H1 (cell line): ENCODE measurements around the gene GLOD4. TPM values are rescaled to one million over a fixed set of nuclear protein-coding genes. Genes with fewer than 3 reads are reported as not detected.

ENCODE experiments used
- CTCF ChIA-PET: fragments of 300-600 bp; sonication (Branson Sonifier 250); formaldehyde crosslinking; loops from one replicate; lab custom pipeline; 2021; ENCODE audit not compliant: partially characterized antibody; lab: Charles Lee
- POLR2A ChIA-PET: fragments of 300-600 bp; sonication (Branson Sonifier 250); formaldehyde crosslinking; loops from one replicate; lab custom pipeline; 2021; ENCODE audit warnings: inconsistent platforms; ENCODE audit not compliant: partially characterized antibody; lab: Charles Lee
- DNase-seq, 2 experiments: peaks; one replicate each; pipeline versions ENCODE4 v3.0.0 to v3.0.0-alpha.2; 2010 to 2022; ENCODE audit warnings: low spot score in 2 of 2, low read depth in 1 of 2, mixed read lengths in 1 of 2
- FAIRE-seq: peaks from 2 replicates; lab custom pipeline; 2011; peaks lifted over from hg19 to GRCh38; lab: Jason Lieb, UNC
- H2AFZ ChIP-seq: 2 replicates; pipeline ENCODE4 v1.8.1; 2012; ENCODE audit warnings: low read length, inconsistent platforms
- H2AK5ac ChIP-seq: 2 replicates; pipeline ENCODE4 v1.6.1; 2013; ENCODE audit warnings: low read depth, low read length
- H2BK120ac ChIP-seq: replicated peaks from 2 replicates; pipeline ENCODE3; 2013; ENCODE audit warnings: low read depth, low read length, inconsistent platforms
- H2BK12ac ChIP-seq: 2 replicates; pipeline ENCODE4 v1.6.1; 2013; ENCODE audit warnings: low read depth, low read length
- H2BK15ac ChIP-seq: 2 replicates; pipeline ENCODE4 v1.6.1; 2013; ENCODE audit warnings: low read length
- H2BK20ac ChIP-seq: 2 replicates; pipeline ENCODE4 v1.6.1; 2013; ENCODE audit warnings: low read length
- H2BK5ac ChIP-seq: 2 replicates; pipeline ENCODE4 v1.6.1; 2013; ENCODE audit warnings: low read depth, low read length
- H3K14ac ChIP-seq: 2 replicates; pipeline ENCODE4 v1.6.1; 2013; ENCODE audit warnings: inconsistent platforms; ENCODE audit not compliant: insufficient read length
- H3K18ac ChIP-seq: 2 replicates; pipeline ENCODE4 v1.6.1; 2013; ENCODE audit warnings: low read length; ENCODE audit errors: extremely low read depth
- H3K23ac ChIP-seq: 2 replicates; pipeline ENCODE4 v1.6.1; 2013; ENCODE audit warnings: inconsistent platforms; ENCODE audit not compliant: insufficient read length
- H3K23me2 ChIP-seq: 2 replicates; pipeline ENCODE4 v1.6.1; 2013; ENCODE audit warnings: low read depth, low read length
- H3K27ac ChIP-seq: 2 replicates; pipeline ENCODE4 v1.6.1; 2011; ENCODE audit warnings: low read depth, low read length, inconsistent platforms
- H3K27me3 ChIP-seq, 4 experiments: replicated peaks in 1 of 4; 1 replicate in 1 of 4; 2 replicates in 3 of 4; pipeline versions ENCODE4 v1.6.1 to v1.8.1; 2011 to 2013; ENCODE audit warnings: low read length in 3 of 4, mild to moderate bottlenecking in 3 of 4, inconsistent platforms in 2 of 4, mixed read lengths in 2 of 4, moderate library complexity in 1 of 4; ENCODE audit not compliant: control insufficient read depth in 3 of 4, insufficient read depth in 3 of 4; ENCODE audit errors: extremely low read depth in 1 of 4
- H3K36me3 ChIP-seq, 4 experiments: 2 replicates each; pipeline versions ENCODE4 v1.6.1 to v1.8.1; 2011 to 2013; ENCODE audit warnings: mild to moderate bottlenecking in 4 of 4, low read length in 3 of 4, moderate library complexity in 2 of 4, control low read depth in 1 of 4, inconsistent platforms in 1 of 4; ENCODE audit not compliant: insufficient read depth in 4 of 4, control insufficient read depth in 2 of 4
- H3K4ac ChIP-seq: replicated peaks from 2 replicates; pipeline ENCODE3; 2013; ENCODE audit warnings: low read length, low read depth, mixed read lengths, inconsistent platforms; ENCODE audit not compliant: insufficient read length
- H3K4me1 ChIP-seq, 4 experiments: replicated peaks in 1 of 4; 1 replicate in 1 of 4; 2 replicates in 3 of 4; pipeline versions ENCODE4 v1.6.1 to v1.8.1; 2011 to 2013; ENCODE audit warnings: low read length in 3 of 4, inconsistent platforms in 2 of 4, mixed read lengths in 1 of 4; ENCODE audit not compliant: insufficient read depth in 4 of 4, control insufficient read depth in 3 of 4
- H3K4me2 ChIP-seq, 2 experiments: 2 replicates each; pipeline versions ENCODE4 v1.6.1 to v1.8.1; 2011 to 2013; ENCODE audit warnings: low read depth in 2 of 2, low read length in 2 of 2, control low read depth in 1 of 2, inconsistent platforms in 1 of 2, mild to moderate bottlenecking in 1 of 2; ENCODE audit not compliant: insufficient read depth in 1 of 2
- H3K4me3 ChIP-seq, 4 experiments: fragments of 200-600, 300-600 bp in 1 of 4; sonication (generic), shearing (Covaris generic), sonication (Bioruptor Twin) in 1 of 4; 2 replicates each; pipeline versions ENCODE4 v1.5.1 to v1.8.1; 2011 to 2016; ENCODE audit warnings: low read length in 4 of 4, low read depth in 3 of 4, control low read depth in 2 of 4, inconsistent platforms in 2 of 4, mild to moderate bottlenecking in 2 of 4, mixed read lengths in 1 of 4, moderate library complexity in 1 of 4; ENCODE audit not compliant: insufficient read depth in 2 of 4; ENCODE audit errors: extremely low read depth in 1 of 4
- H3K56ac ChIP-seq: replicated peaks from 2 replicates; pipeline ENCODE3; 2013; ENCODE audit warnings: low read depth, mild to moderate bottlenecking, mixed read lengths, low read length, inconsistent platforms; ENCODE audit not compliant: insufficient read length
- H3K79me1 ChIP-seq: 2 replicates; pipeline ENCODE4 v1.6.1; 2013; ENCODE audit warnings: low read depth, low read length, control low read depth
- H3K79me2 ChIP-seq, 2 experiments: 2 replicates each; pipeline versions ENCODE4 v1.6.1 to v1.8.1; 2012 to 2013; ENCODE audit warnings: low read length in 2 of 2, mild to moderate bottlenecking in 2 of 2, inconsistent platforms in 1 of 2; ENCODE audit not compliant: insufficient read depth in 2 of 2, control insufficient read depth in 1 of 2
- H3K9ac ChIP-seq, 4 experiments: replicated peaks in 1 of 4; 1 replicate in 1 of 4; 2 replicates in 3 of 4; pipeline versions ENCODE4 v1.6.1 to v1.8.1; 2011 to 2013; ENCODE audit warnings: low read depth in 3 of 4, low read length in 3 of 4, control low read depth in 2 of 4, mild to moderate bottlenecking in 2 of 4, moderate library complexity in 2 of 4, inconsistent platforms in 1 of 4; ENCODE audit errors: extremely low read depth in 1 of 4
- H3K9me3 ChIP-seq, 2 experiments: 2 replicates each; pipeline versions ENCODE4 v1.6.1 to v1.8.1; 2012 to 2013; ENCODE audit warnings: mild to moderate bottlenecking in 2 of 2, moderate library complexity in 2 of 2, control low read depth in 1 of 2, inconsistent platforms in 1 of 2, low read depth in 1 of 2, low read length in 1 of 2, mixed read lengths in 1 of 2; ENCODE audit not compliant: insufficient read depth in 2 of 2
- H4K20me1 ChIP-seq, 2 experiments: replicated peaks in 1 of 2; 2 replicates each; pipeline versions ENCODE3 to v1.8.1; 2011 to 2013; ENCODE audit warnings: inconsistent platforms in 2 of 2, low read length in 2 of 2, mild to moderate bottlenecking in 1 of 2; ENCODE audit not compliant: insufficient read depth in 2 of 2, control insufficient read depth in 1 of 2
- H4K5ac ChIP-seq: 2 replicates; pipeline ENCODE4 v1.6.1; 2013; ENCODE audit warnings: low read length, low read depth, mixed read lengths, inconsistent platforms; ENCODE audit not compliant: insufficient read length
- H4K8ac ChIP-seq: 2 replicates; pipeline ENCODE4 v1.8.0; 2013; ENCODE audit warnings: mild to moderate bottlenecking, moderate library complexity, low read length, inconsistent platforms; ENCODE audit not compliant: insufficient read depth; ENCODE audit errors: extremely low read depth
- H4K91ac ChIP-seq: replicated peaks from 2 replicates; pipeline ENCODE3; 2013; ENCODE audit warnings: low read length, mixed read lengths, inconsistent platforms; ENCODE audit not compliant: insufficient read length
- BACH1 ChIP-seq: IDR thresholded peaks from 2 replicates; pipeline ENCODE4 v1.6.1; 2012; ENCODE audit warnings: low read length, improper control_type of control experiment
- BCL11A ChIP-seq, 2 experiments: IDR thresholded peaks; one replicate each; pipeline ENCODE4 v1.6.1; 2011; ENCODE audit warnings: low read depth in 2 of 2, low read length in 2 of 2, mild to moderate bottlenecking in 2 of 2
- BRCA1 ChIP-seq: IDR thresholded peaks from 2 replicates; pipeline ENCODE4 v1.6.1; 2012; ENCODE audit warnings: low read depth, low read length, improper control_type of control experiment
- MAFK ChIP-seq: IDR thresholded peaks from 2 replicates; pipeline ENCODE4 v1.6.1; 2012; ENCODE audit warnings: low read depth, mild to moderate bottlenecking, improper control_type of control experiment, low read length
- TEAD4 ChIP-seq: IDR thresholded peaks from 2 replicates; pipeline ENCODE4 v1.6.1; 2012; ENCODE audit warnings: low read depth, low read length, inconsistent platforms, mixed read lengths
- YY1 ChIP-seq: IDR thresholded peaks from 2 replicates; pipeline ENCODE4 v1.6.1; 2011; ENCODE audit warnings: low read depth, mild to moderate bottlenecking, low read length
- ZNF274 ChIP-seq: IDR thresholded peaks from 2 replicates; pipeline ENCODE4 v1.7.0; 2012; ENCODE audit warnings: low read length, borderline replicate concordance; ENCODE audit errors: extremely low read depth
- WGBS, 2 experiments: shearing (Covaris generic) in 1 of 2; methylation state at CpG; one replicate each; pipeline versions ENCODE4 v1.1.6 to v1.1.7; 2013 to 2015; ENCODE audit warnings: low lambda C conversion rate in 2 of 2, mixed read lengths in 2 of 2, inconsistent platforms in 1 of 2, low coverage in 1 of 2, missing lambda C conversion rate in 1 of 2; ENCODE audit not compliant: insufficient replicate concordance in 2 of 2, insufficient coverage in 1 of 2, insufficient read length in 1 of 2; ENCODE audit errors: extremely low coverage in 1 of 2, missing lambda C conversion rate in 1 of 2; 5-methylcytosine and 5-hydroxymethylcytosine counted together
- polyA plus RNA-seq, 7 experiments: library from polyadenylated mRNA; depleted of rRNA in 3 of 7; stranded (reverse) in 5 of 7; unstranded in 2 of 7; fragments of >200 nt in 5 of 7; fragments of 200-250 nt in 2 of 7; gene quantifications; 1 replicate in 5 of 7; 2 replicates in 1 of 7; 4 replicates in 1 of 7; pipeline versions ENCODE4 v1.2.1 to v1.2.3, GENCODE V29; 2011 to 2013; ENCODE audit warnings: missing spikeins in 2 of 7, mixed read lengths in 2 of 7
- total RNA-seq: library from RNA; stranded (reverse); fragmentation: NEBNext Ultra II Directional; extraction: Animal tissue kit (Norgen Biotek cat#: 25700); gene quantifications from 2 replicates; pipeline ENCODE4 v1.2.1, GENCODE V29; 2021

The GLOD4 gene
- total and polyA plus RNA-seq, 2 of the 8 experiments (the other 6 are each of a cell fraction or from before 2014, with no cell fraction given): 36.8 to 81.3 TPM

DNA sequence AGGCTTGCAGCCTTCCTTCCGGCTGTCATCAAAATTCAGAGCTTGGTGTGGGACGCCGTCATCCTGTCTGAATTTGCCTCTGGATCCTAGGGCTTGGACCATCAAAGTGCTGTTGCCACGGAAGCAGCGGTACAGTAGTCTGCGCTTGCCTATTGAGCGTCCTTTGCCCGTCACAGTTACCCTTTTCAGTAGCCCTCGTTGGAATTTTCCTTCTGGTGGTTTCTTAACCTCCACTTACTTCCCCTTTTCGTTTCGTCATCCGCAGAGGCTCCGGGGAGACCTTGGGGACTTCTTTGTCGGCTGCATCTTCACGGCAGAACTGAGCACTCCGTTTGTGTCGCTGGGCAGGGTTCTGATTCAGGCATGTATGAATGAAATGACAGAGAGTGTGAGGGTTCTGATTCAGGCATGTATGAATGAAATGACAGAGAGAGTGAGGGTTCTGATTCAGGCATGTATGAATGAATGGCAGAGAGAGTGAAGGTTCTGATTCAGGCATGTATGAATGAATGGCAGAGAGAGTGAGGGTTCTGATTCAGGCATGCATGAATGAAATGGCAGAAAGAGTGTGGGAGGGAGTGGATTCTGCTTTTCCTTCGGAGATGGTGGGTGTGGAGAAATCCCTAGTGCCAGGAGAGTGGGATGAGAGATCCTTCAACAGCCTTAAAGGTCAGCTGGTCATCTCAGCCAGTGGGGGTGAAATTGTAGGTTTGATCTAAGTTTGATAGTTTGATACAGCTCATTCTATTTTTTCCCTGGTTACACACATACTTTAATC is 41.7 kb downstream of the GLOD4 start:
- no peak overlapping the region for H2AK5ac ChIP-seq
- no peaks in the 10 kb centered on the region; the same call in 1 of the 2 replicates for H3K23me2 ChIP-seq
- no peak overlapping the region for H3K4me2 ChIP-seq
- H4K20me1 ChIP-seq: peaks cover 5 to 29% of the 10 kb centered on the region in 2 experiments
- WGBS, 2 experiments: 95% methylated on average over 18 of the region's 18 CpGs; no CpG with 5 or more reads in 1 of the 2 experiments
- no peak overlapping the region for H2BK5ac ChIP-seq
- no peak overlapping the region for H3K27ac ChIP-seq
- no peaks in the 10 kb centered on the region for H3K9me3 ChIP-seq
- DNase-seq (no peak), FAIRE-seq (no peak)
- H3K79me2 ChIP-seq: peaks cover 0 to 6% of the 10 kb centered on the region in 2 experiments; a peak in 2 of 4 replicates
- POLR2A ChIA-PET: interaction anchor here (1.1 to 9.7 kb wide), 4 partner anchors 11 to 365 kb away, joined by 3 to 44 read pairs (median 4); partner anchors contain the start of gene GEMIN4
- no peak overlapping the region for H3K9ac ChIP-seq
- TF ChIP-seq MAFK (no peak), YY1 (no peak), BCL11A (IDR thresholded peaks at IDR 0.05; ENCODE audit: low read depth in 2 of 2, low read length in 2 of 2) (no peak), ZNF274 (no peak), BACH1 (no peak), BRCA1 (no peak), TEAD4 (no peak)
- no peak overlapping the region for H2AFZ ChIP-seq
- H4K91ac ChIP-seq: no peak overlapping the region
- no peak overlapping the region for H2BK15ac ChIP-seq
- H3K4me3 ChIP-seq: no peak overlapping the region
- no peak overlapping the region for H2BK120ac ChIP-seq
- no peak overlapping the region for H2BK12ac ChIP-seq
- no peak overlapping the region for H4K8ac ChIP-seq
- H3K36me3 ChIP-seq: peaks cover 28 to 78% (median 36%) of the 10 kb centered on the region in 4 experiments
- no peak overlapping the region for H3K56ac ChIP-seq
- H3K14ac ChIP-seq: no peak overlapping the region
- H3K4ac ChIP-seq: no peak overlapping the region
- no peaks in the 10 kb centered on the region for H3K4me1 ChIP-seq
- CTCF ChIA-PET: no interaction called here
- peaks cover 9% of the 10 kb centered on the region for H3K79me1 ChIP-seq
- H2BK20ac ChIP-seq: no peak overlapping the region
- H3K23ac ChIP-seq: no peak overlapping the region
- H4K5ac ChIP-seq: no peak overlapping the region
- H3K27me3 ChIP-seq: no peaks in the 10 kb centered on the region
- H3K18ac ChIP-seq: no peak overlapping the region
